Stimulated activated effector memory CD8-positive, alpha-beta T cell treated with anti-CD3 and anti-CD28 coated beads, Interleukin-12 subunit alpha, Interleukin-12 subunit beta, amount 100 ng/mL, for 72 hours (primary cell): ENCODE measurements around the gene ARHGEF4.

Experiments used
- ATAC-seq: fragments of 150-1000 bp; cut with Tn5 transposase; 2 replicates; pipeline ENCODE4 v1.10.0; 2021
- DNase-seq, 2 donors: peaks; one replicate each; pipeline ENCODE4 v3.0.0; 2021 to 2022; ENCODE audit warnings: low spot score in 2 of 2
- H3K27ac Mint-ChIP-seq: one replicate; pipeline ENCODE4 v1.8.0; 2022; ENCODE audit warnings: mild to moderate bottlenecking, mixed read lengths
- H3K36me3 Mint-ChIP-seq: one replicate; pipeline ENCODE4 v1.8.0; 2022; ENCODE audit warnings: mild to moderate bottlenecking, mixed read lengths
- H3K4me1 Mint-ChIP-seq: one replicate; pipeline ENCODE4 v1.8.0; 2022; ENCODE audit warnings: mixed read lengths
- H3K4me3 Mint-ChIP-seq: one replicate; pipeline ENCODE4 v1.8.0; 2022; ENCODE audit warnings: mild to moderate bottlenecking, mixed read lengths
- H3K9me3 Mint-ChIP-seq: one replicate; pipeline ENCODE4 v1.8.0; 2022; ENCODE audit warnings: mixed read lengths

ARHGEF4 gene

GRCh38 chr2:131039535-131039907 lies 202.8 kb downstream of the ARHGEF4 start:
- H3K4me1 Mint-ChIP-seq = peaks cover 23% of the 10 kb centered on the region
- ATAC-seq (no peak), DNase-seq (peak in 1 of 2 donors; percentile 44)
- H3K27ac Mint-ChIP-seq = no peak overlapping the region
- no peaks in the 10 kb centered on the region for H3K36me3 Mint-ChIP-seq
- no peaks in the 10 kb centered on the region for H3K9me3 Mint-ChIP-seq
- H3K4me3 Mint-ChIP-seq = peak overlapping the region; percentile 57

GRCh38 chr2:131039908-131040660 lies 203.4 kb downstream of the ARHGEF4 start:
- Mint-ChIP-seq H3K27ac (no peak overlapping the region), H3K36me3 (no peaks in the 10 kb centered on the region), H3K9me3 (no peaks in the 10 kb centered on the region), H3K4me3 (peak overlapping the region; percentile 57), H3K4me1 (peaks cover 23% of the 10 kb centered on the region)
- DNase-seq = peak in 1 of 2 donors; percentile 59
- ATAC-seq = peak; percentile 52

GRCh38 chr2:131040661-131041401 lies 204.1 kb downstream of the ARHGEF4 start:
- H3K9me3 Mint-ChIP-seq = no peaks in the 10 kb centered on the region
- DNase-seq = peak in 1 of 2 donors; percentile 52
- peaks cover 23% of the 10 kb centered on the region for H3K4me1 Mint-ChIP-seq
- no peak overlapping the region for H3K27ac Mint-ChIP-seq
- H3K36me3 Mint-ChIP-seq = peaks cover under 1% of the 10 kb centered on the region
- ATAC-seq = no peak
- H3K4me3 Mint-ChIP-seq = peak overlapping the region; percentile 57

- no peaks in the 10 kb centered on the region for H3K9me3 Mint-ChIP-seq
- H3K4me3 Mint-ChIP-seq = peak overlapping the region; percentile 57
- no peak overlapping the region for H3K27ac Mint-ChIP-seq
- no peak for DNase-seq
- no peak for ATAC-seq
- H3K4me1 Mint-ChIP-seq = peaks cover 23% of the 10 kb centered on the region
- peaks cover 8% of the 10 kb centered on the region for H3K36me3 Mint-ChIP-seq
Measured at GRCh38 chr2:131041402-131042147, 204.9 kb downstream of the ARHGEF4 start.

- peaks cover 23% of the 10 kb centered on the region for H3K4me1 Mint-ChIP-seq
- peaks cover 14% of the 10 kb centered on the region for H3K36me3 Mint-ChIP-seq
- ATAC-seq (no peak), DNase-seq (no peak)
- H3K4me3 Mint-ChIP-seq = no peak overlapping the region
- no peak overlapping the region for H3K27ac Mint-ChIP-seq
- H3K9me3 Mint-ChIP-seq = no peaks in the 10 kb centered on the region
Measured at GRCh38 chr2:131042148-131042775, 205.5 kb downstream of the ARHGEF4 start.

GRCh38 chr2:131043199-131044074 lies 206.7 kb downstream of the ARHGEF4 start:
- Mint-ChIP-seq H3K9me3 (no peaks in the 10 kb centered on the region), H3K27ac (peak overlapping the region; percentile 81), H3K4me3 (no peak overlapping the region), H3K36me3 (peaks cover 26% of the 10 kb centered on the region), H3K4me1 (peaks cover 23% of the 10 kb centered on the region)
- no peak for ATAC-seq
- DNase-seq = no peak

- Mint-ChIP-seq H3K9me3 (no peaks in the 10 kb centered on the region), H3K4me1 (peaks cover 21% of the 10 kb centered on the region), H3K36me3 (peaks cover 34% of the 10 kb centered on the region), H3K27ac (peak overlapping the region; percentile 81), H3K4me3 (no peak overlapping the region)
- DNase-seq = no peak
- no peak for ATAC-seq
Measured at GRCh38 chr2:131044075-131044756, 207.5 kb downstream of the ARHGEF4 start.

- Mint-ChIP-seq H3K27ac (no peak overlapping the region), H3K36me3 (peaks cover 39% of the 10 kb centered on the region), H3K4me1 (peaks cover 17% of the 10 kb centered on the region), H3K4me3 (no peak overlapping the region), H3K9me3 (no peaks in the 10 kb centered on the region)
- DNase-seq (no peak), ATAC-seq (no peak)
Measured at GRCh38 chr2:131044757-131045150, 208.0 kb downstream of the ARHGEF4 start.

- Mint-ChIP-seq H3K36me3 (peaks cover 46% of the 10 kb centered on the region), H3K4me3 (no peak overlapping the region), H3K4me1 (peaks cover 15% of the 10 kb centered on the region), H3K9me3 (no peaks in the 10 kb centered on the region), H3K27ac (no peak overlapping the region)
- ATAC-seq (no peak), DNase-seq (no peak)
Measured at GRCh38 chr2:131045286-131046027, 208.7 kb downstream of the ARHGEF4 start.

- Mint-ChIP-seq H3K9me3 (no peaks in the 10 kb centered on the region), H3K27ac (peak overlapping the region; percentile 78), H3K4me1 (peaks cover 7% of the 10 kb centered on the region), H3K4me3 (no peak overlapping the region), H3K36me3 (peaks cover 54% of the 10 kb centered on the region)
- ATAC-seq (no peak), DNase-seq (no peak)
Measured at GRCh38 chr2:131046028-131046917, 209.6 kb downstream of the ARHGEF4 start.

- Mint-ChIP-seq H3K4me1 (peaks cover 5% of the 10 kb centered on the region), H3K9me3 (no peaks in the 10 kb centered on the region), H3K27ac (peak overlapping the region; percentile 78), H3K4me3 (no peak overlapping the region), H3K36me3 (peaks cover 63% of the 10 kb centered on the region)
- no peak for DNase-seq
- ATAC-seq = no peak
Measured at GRCh38 chr2:131046918-131047652, 210.4 kb downstream of the ARHGEF4 start.

- ATAC-seq (no peak), DNase-seq (no peak)
- Mint-ChIP-seq H3K9me3 (no peaks in the 10 kb centered on the region), H3K27ac (peak overlapping the region; percentile 43), H3K4me1 (peaks cover 5% of the 10 kb centered on the region), H3K4me3 (no peak overlapping the region), H3K36me3 (peaks cover 72% of the 10 kb centered on the region)
Measured at GRCh38 chr2:131047920-131048560, 211.3 kb downstream of the ARHGEF4 start.
